Fibroblast of villous mesenchyme (primary cell): ENCODE data around the gene TMEM150A. TPM values are rescaled to one million over a fixed set of nuclear protein-coding genes. Genes with fewer than 3 reads are reported as not detected.

Experiments
- DNase-seq: peaks from one replicate; pipeline ENCODE4 v3.0.0-alpha.2; 2010; ENCODE audit warnings: low read depth
- H3K4me3 ChIP-seq: 2 replicates; pipeline ENCODE4 v1.5.1; 2011; ENCODE audit warnings: low read depth, mild to moderate bottlenecking, low read length
- total RNA-seq: library from RNA; depleted of rRNA; stranded (reverse); fragments of >200 nt; gene quantifications from 2 replicates; pipeline ENCODE4 v1.2.3, GENCODE V29; 2012
- TF ChIP-seq, protein P1 (sequence below): IDR thresholded peaks from 2 replicates; pipeline ENCODE4 v1.5.1; 2012; ENCODE audit warnings: low read depth, mild to moderate bottlenecking, low read length; ENCODE audit not compliant: insufficient read depth

TMEM150A gene
- total RNA-seq, 1 donor = 8.6 TPM

DNA sequence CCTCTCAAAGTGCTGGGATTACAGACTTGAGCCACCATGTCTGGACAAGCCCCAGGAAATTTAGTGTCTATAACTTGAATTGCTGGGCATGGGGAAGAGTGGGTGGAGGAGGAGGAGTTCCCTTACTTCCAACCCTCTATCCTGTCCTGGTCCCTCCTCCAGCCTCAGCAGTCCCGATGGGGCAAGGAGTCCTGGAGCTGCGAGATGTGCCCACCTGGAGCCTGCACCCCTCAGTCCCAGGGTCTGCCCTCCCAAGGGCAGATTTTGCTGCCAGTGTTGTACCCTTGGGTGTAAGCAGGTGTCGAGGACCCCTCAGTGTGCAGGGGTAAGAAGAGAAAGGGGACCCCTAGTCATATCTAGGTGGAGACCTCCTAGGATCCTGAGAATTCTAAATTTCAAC is 22.3 kb downstream of the TMEM150A start:
- no peak for DNase-seq
- TF ChIP-seq, protein P1, sequence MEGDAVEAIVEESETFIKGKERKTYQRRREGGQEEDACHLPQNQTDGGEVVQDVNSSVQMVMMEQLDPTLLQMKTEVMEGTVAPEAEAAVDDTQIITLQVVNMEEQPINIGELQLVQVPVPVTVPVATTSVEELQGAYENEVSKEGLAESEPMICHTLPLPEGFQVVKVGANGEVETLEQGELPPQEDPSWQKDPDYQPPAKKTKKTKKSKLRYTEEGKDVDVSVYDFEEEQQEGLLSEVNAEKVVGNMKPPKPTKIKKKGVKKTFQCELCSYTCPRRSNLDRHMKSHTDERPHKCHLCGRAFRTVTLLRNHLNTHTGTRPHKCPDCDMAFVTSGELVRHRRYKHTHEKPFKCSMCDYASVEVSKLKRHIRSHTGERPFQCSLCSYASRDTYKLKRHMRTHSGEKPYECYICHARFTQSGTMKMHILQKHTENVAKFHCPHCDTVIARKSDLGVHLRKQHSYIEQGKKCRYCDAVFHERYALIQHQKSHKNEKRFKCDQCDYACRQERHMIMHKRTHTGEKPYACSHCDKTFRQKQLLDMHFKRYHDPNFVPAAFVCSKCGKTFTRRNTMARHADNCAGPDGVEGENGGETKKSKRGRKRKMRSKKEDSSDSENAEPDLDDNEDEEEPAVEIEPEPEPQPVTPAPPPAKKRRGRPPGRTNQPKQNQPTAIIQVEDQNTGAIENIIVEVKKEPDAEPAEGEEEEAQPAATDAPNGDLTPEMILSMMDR = no peak
- H3K4me3 ChIP-seq = no peak overlapping the region

DNA sequence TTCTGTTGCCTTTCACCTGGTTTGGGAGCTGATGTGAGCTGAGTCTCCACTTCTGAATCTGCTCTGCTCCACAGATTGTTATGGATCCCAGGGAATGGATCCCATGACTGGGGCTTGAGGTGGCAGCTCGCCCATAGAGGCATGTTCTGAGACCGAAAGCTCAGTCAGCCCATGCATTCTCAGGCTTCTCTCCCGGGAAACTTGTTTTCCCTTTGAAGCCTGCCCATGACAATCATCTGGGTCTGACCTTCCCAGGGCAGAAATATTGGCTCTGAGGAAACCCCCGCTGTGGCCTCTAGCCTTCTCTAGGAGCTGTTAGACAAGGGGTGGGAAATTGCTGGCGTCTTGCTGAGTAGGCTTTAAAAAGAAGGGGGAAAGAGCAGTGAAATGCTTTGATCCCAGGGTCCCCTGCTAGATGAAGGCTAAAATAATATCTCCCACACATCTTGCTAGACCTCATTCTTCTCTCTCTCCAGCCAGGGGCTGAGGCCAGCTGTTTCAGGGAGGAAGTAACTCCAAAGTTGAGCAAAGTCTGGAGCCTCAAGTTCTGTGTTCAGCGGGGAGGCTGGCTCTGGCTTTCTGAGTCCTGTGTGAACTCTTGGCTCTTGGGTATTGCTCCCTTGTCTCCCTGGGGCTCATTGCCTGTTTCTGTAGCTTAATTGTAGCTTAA is 23.1 kb downstream of the TMEM150A start:
- DNase-seq = peak; percentile 28
- TF ChIP-seq, protein P1 = no peak
- H3K4me3 ChIP-seq = peak overlapping the region; percentile 1

DNA sequence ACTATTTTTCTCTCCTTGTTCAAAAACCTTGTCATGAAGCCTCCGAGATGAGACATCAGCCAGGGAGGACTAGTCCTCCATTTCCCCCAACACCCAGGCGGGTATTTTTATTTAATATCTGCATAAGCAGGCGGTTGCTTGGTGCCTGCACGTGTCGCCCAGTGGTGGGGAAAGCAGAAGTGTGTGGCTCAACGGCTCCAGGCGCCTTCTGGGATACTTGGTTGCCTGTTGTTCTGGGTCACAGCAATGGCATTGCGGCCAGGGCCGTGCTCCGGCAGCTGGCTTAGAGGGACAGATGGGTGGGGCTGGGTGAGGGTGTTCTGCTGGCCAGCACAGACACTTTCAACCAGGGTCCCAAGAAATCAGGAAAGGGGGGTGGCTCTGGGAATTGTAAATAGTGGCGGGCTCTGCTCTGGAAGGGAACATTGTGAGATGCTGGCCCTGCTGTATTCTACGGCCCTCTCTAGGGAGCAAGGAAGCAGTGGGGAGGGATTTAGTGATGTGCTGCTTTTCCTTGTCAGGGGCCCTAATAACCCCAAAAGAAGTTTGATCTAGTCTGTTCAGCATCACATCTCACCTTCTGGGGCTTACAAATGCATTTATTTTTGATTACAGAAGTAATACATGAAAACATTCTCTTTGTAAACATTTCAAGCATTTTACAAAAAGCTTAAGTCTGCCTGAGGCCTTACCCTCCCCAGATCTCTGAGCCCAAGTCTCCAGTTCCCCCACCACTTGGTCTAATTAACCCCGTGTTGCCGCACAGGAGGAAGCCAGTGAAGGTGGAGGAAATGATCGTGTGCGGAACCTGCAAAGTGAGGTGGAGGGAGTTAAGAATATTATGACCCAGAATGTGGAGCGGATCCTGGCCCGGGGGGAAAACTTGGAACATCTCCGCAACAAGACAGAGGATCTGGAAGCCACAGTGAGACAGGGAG is 24.0 kb downstream of the TMEM150A start:
- DNase-seq = peak; percentile 45
- TF ChIP-seq, protein P1 = no peak
- H3K4me3 ChIP-seq = peak overlapping the region; percentile 47

DNA sequence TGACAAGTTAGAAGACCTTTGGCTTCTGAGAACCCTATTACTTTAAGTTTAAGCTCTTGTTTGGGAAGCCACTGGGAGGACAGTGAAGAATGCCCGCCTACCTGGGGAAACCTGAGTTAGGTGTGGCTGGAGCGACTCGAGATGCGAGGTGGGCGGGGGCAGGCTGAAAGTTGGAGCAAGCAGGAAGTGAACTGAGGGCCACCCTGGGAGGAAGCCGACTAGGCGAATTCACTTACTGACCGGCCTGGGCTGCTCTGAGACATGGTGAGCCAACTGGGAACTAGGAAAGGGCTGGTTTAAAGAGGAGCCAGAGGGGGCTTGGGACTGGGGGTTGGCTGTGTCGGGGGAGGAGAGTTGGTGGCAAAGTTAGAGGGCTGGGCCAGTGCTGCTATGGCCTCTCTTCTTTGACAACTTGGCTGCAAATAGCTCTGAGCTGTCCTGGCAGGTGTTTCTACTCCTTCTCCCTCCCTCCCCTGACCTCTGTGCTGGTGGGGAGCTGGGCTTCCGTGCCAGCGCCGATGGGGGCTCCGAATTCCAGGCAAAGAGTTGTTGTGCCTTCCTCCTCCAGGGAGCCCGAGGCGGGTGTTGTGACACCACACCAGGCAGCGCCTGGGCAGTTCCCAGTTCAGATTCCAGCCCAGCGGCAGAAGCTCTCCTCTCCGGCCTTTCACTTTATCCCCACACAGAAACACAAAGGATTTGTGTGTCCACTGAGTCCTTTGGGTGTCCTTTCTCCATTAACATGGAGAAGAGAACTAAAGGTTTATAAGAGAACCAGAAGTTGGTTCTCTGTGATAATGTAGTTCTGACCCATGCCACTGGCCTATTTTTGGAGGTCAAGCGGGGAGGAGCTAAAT is 24.9 kb downstream of the TMEM150A start, which contains the start of gene VAMP8:
Gene VAMP8 (plus strand): TSS at position 201 of the 857 bp plus-strand sequence. CDS start 61 bp downstream, at position 262.
- TF ChIP-seq, protein P1 = no peak
- peak; percentile 45 for DNase-seq

DNA sequence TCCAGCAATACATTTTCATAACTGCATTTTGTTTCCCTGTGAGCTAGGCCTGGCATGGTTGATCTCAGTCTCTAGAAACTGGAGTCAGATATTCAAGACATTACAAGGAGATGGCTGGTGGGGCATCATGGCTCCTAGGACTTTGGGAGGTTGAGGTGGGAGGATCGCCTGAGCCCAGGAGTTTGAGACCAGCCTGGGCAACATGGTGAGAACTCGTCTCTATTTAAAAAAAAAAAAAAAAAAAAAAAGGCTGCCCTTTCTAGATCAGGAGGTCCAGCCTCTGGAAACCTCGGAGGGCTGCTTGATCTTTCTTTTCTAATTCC is 25.5 kb downstream of the TMEM150A start:
- no peak overlapping the region for H3K4me3 ChIP-seq
- DNase-seq = no peak
- TF ChIP-seq, protein P1 = no peak

More for the DNA sequence above, 24.9 kb downstream of the TMEM150A start, which contains the start of gene VAMP8:
- peak within 1 kb of the TSS; percentile 47 for H3K4me3 ChIP-seq

DNA sequence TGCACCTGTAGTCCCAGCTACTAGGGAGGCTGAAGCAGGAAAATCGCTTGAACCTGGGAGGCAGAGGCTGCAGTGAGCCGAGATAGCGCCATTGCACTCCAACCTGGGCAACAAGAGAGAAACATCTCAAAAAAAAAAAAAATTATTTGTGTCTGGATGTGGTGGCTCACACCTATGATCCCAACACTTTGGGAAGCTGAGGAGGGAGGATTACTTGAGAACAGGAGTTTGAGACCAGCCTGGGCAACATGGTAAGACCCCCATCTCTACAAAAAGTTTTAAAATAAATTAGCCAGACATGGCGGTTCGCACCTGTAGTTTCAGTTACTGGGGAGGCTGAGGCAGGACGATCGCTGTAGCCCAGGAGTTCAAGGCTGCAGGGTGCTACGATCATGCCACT is 26.8 kb downstream of the TMEM150A start:
- DNase-seq = no peak
- H3K4me3 ChIP-seq = no peak overlapping the region
- TF ChIP-seq, protein P1 = no peak
